T-helper 17 cell (primary cell): ENCODE results near the gene TDRD5. TPM values are rescaled to one million over a fixed set of nuclear protein-coding genes. Genes with fewer than 3 reads are reported as not detected.

ENCODE experiments used
- ATAC-seq: fragments of 150-1000 bp; cut with Tn5 transposase; 2 replicates; pipeline ENCODE4 v1.10.0; 2021; ENCODE audit warnings: mild to moderate bottlenecking, moderate library complexity
- DNase-seq, 3 donors: peaks; one replicate each; pipeline versions ENCODE4 v3.0.0 to v3.0.0-alpha.2; 2020 to 2021
- H3K9me3 ChIP-seq: one replicate; pipeline ENCODE4 v1.7.0; 2013; ENCODE audit warnings: low read length, mild to moderate bottlenecking; ENCODE audit not compliant: control insufficient read depth, poor library complexity, severe bottlenecking
- H3K27ac Mint-ChIP-seq: one replicate; pipeline ENCODE4 v1.8.0; 2022; ENCODE audit warnings: mild to moderate bottlenecking, moderate library complexity, mixed read lengths
- H3K27me3 Mint-ChIP-seq: one replicate; pipeline ENCODE4 v1.8.0; 2022; ENCODE audit warnings: mixed read lengths
- H3K36me3 Mint-ChIP-seq: one replicate; pipeline ENCODE4 v1.8.0; 2022; ENCODE audit warnings: low read depth, mixed read lengths
- H3K4me1 Mint-ChIP-seq: one replicate; pipeline ENCODE4 v1.8.0; 2022; ENCODE audit warnings: mild to moderate bottlenecking, mixed read lengths
- H3K4me3 Mint-ChIP-seq: one replicate; pipeline ENCODE4 v1.8.0; 2022; ENCODE audit warnings: mild to moderate bottlenecking, moderate library complexity, mixed read lengths
- total RNA-seq, 4 donors: library from RNA in 2 of 4; stranded (reverse) in 2 of 4; gene quantifications; one replicate each; pipeline ENCODE4 v1.2.3 and lab custom pipeline; 2022 to 2026

TDRD5 gene
- total RNA-seq, 2 donors from 2014 or later: not detected

DNA sequence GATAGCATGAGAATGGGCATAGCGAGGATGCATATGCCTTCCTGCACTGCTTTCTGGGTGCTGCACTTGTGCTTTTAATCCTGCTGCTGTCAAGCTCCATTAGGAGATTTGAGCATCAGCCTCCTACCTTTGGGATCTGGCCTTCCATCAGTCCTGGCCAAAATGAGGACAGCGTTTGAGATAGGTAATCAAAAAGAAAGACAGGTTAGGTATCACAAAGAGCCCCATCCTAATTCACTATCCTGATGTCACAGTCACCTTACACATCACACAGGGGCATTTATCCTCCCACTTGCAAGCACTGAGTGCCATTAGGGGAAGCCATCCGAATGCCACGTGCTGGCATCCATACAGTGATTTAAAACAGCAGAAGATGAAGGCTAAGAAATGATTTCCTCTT, 138.2 kb downstream of the TDRD5 start:
- H3K4me3 Mint-ChIP-seq: no peak overlapping the region
- DNase-seq (no peak), ATAC-seq (no peak)
- H3K9me3 ChIP-seq: no peaks in the 10 kb centered on the region
- no peak overlapping the region for H3K27ac Mint-ChIP-seq
- no peaks in the 10 kb centered on the region for H3K4me1 Mint-ChIP-seq
- peaks cover 32% of the 10 kb centered on the region for H3K27me3 Mint-ChIP-seq
- H3K36me3 Mint-ChIP-seq: no peaks in the 10 kb centered on the region

DNA sequence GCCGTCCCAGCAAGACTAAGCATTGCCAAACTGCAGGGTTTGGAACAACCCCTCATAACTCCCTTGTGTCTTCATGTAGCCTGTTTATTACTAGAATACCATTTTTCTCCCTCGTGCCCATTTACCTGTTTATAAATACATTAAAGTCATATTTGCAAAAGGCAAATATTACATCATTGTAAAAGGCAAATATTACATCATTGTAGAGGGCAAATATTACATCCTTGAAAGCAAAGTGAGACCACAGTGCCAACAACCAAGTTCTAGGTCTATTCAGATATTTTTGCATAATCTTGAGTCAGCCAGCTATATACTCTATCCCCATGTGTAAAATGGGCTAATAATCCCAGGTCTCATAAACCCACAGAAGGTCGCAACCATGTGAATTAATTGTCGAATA, 140.0 kb downstream of the TDRD5 start:
- H3K9me3 ChIP-seq: no peaks in the 10 kb centered on the region
- Mint-ChIP-seq H3K27me3 (peaks cover 41% of the 10 kb centered on the region), H3K27ac (no peak overlapping the region), H3K36me3 (no peaks in the 10 kb centered on the region), H3K4me1 (no peaks in the 10 kb centered on the region), H3K4me3 (no peak overlapping the region)
- ATAC-seq (no peak), DNase-seq (no peak)

Other genes with a start within 250 kb of the TDRD5 start
- 1 to 10 TPM; 1.1 to 1.7 TPM for gene AXDND1, start 225.9 kb upstream of the TDRD5 start, total RNA-seq
- gene NPHS2, start 15.9 kb upstream of the TDRD5 start, total RNA-seq: not detected
- gene FAM163A, start 151.5 kb downstream of the TDRD5 start, total RNA-seq: under 1 TPM in 1 of 2 donors, not detected in 1; 0.10 TPM